ENCODE results near the gene ZNF185.
A peak's percentile ranks its signal among the peaks of the same experiment; 100 is the strongest.
"Not testable (repeated sequence)": the region's sequence is repeated elsewhere in the genome, so short reads cannot be mapped to it uniquely, and the experiment has no call there.

Gene ZNF185

GRCh38 chrX:152895724-152896420 is 2.0 kb upstream of the ZNF185 start:
- DNase-seq (ENCODE audit: low spot score) = no peak

- peak; percentile 40 for DNase-seq (ENCODE audit: low spot score)
Measured at GRCh38 chrX:152896450-152896849, 1.4 kb upstream of the ZNF185 start.

- DNase-seq (ENCODE audit: low spot score) = no peak
Measured at GRCh38 chrX:152898442-152898841, 575 bp downstream of the ZNF185 start.

GRCh38 chrX:152899111-152899873 is 1.4 kb downstream of the ZNF185 start:
- no peak for DNase-seq (ENCODE audit: low spot score)

- DNase-seq (ENCODE audit: low spot score) = no peak
Measured at GRCh38 chrX:152899874-152900719, 2.2 kb downstream of the ZNF185 start.

GRCh38 chrX:152900937-152901445 is 3.1 kb downstream of the ZNF185 start:
- DNase-seq (ENCODE audit: low spot score) = no peak

GRCh38 chrX:152901816-152902501 is 4.1 kb downstream of the ZNF185 start:
- no peak for DNase-seq (ENCODE audit: low spot score)

- DNase-seq (ENCODE audit: low spot score) = no peak
Measured at GRCh38 chrX:152902502-152902820, 4.6 kb downstream of the ZNF185 start.

GRCh38 chrX:152903589-152903988 is 5.7 kb downstream of the ZNF185 start:
- no peak for DNase-seq (ENCODE audit: low spot score)

GRCh38 chrX:152904151-152905080 is 6.5 kb downstream of the ZNF185 start:
- peak; percentile 28 for DNase-seq (ENCODE audit: low spot score)

- DNase-seq (ENCODE audit: low spot score) = no peak
Measured at GRCh38 chrX:152905081-152905420, 7.2 kb downstream of the ZNF185 start.

- DNase-seq (ENCODE audit: low spot score) = no peak
Measured at GRCh38 chrX:152907084-152907651, 9.3 kb downstream of the ZNF185 start.

GRCh38 chrX:152908486-152908885 is 10.6 kb downstream of the ZNF185 start:
- DNase-seq (ENCODE audit: low spot score) = no peak

- not testable (repeated sequence) for DNase-seq (ENCODE audit: low spot score)
Measured at GRCh38 chrX:152910018-152910417, 12.2 kb downstream of the ZNF185 start.

- DNase-seq (ENCODE audit: low spot score) = no peak
Measured at GRCh38 chrX:152912106-152912505, 14.2 kb downstream of the ZNF185 start.

GRCh38 chrX:152912641-152913040 is 14.8 kb downstream of the ZNF185 start:
- DNase-seq (ENCODE audit: low spot score) = no peak

GRCh38 chrX:152913346-152913745 is 15.5 kb downstream of the ZNF185 start:
- no peak for DNase-seq (ENCODE audit: low spot score)

GRCh38 chrX:152913910-152914309 is 16.0 kb downstream of the ZNF185 start:
- no peak for DNase-seq (ENCODE audit: low spot score)

- no peak for DNase-seq (ENCODE audit: low spot score)
Measured at GRCh38 chrX:152915541-152916241, 17.8 kb downstream of the ZNF185 start.

Measured in SW480 (cell line).